GM23338 (cell line): Measurements from ENCODE around the gene EMP2. TPM values are rescaled to one million over a fixed set of nuclear protein-coding genes. Genes with fewer than 3 reads are reported as not detected.

Experiments used
- ATAC-seq: fragments of 200-7000 bp; cut with Tn5 transposase; 3 replicates; pipeline ENCODE4 v1.9.1; 2020
- DNase-seq: peaks from one replicate; pipeline ENCODE4 v3.0.0-alpha.2; 2015; ENCODE audit warnings: low spot score
- H2AFZ ChIP-seq: fragments of 200-600 bp; sonication (generic); 2 replicates; pipeline ENCODE4 v1.8.0; 2016; ENCODE audit warnings: antibody characterized with exemption, mild to moderate bottlenecking, moderate library complexity
- H3F3A ChIP-seq: fragments of 200-600 bp; sonication (generic); replicated peaks from 2 replicates; pipeline ENCODE4 v1.8.0; 2017; ENCODE audit warnings: antibody characterized with exemption, mixed run types, low read depth
- H3K27ac ChIP-seq: fragments of 200-600 bp; sonication (generic); 2 replicates; pipeline ENCODE4 v1.6.1; 2016; ENCODE audit warnings: low read depth
- H3K27me3 ChIP-seq: fragments of 200-600 bp; sonication (generic); 2 replicates; pipeline ENCODE4 v1.8.0; 2016; ENCODE audit warnings: mild to moderate bottlenecking, mixed run types, moderate library complexity; ENCODE audit not compliant: insufficient read depth
- H3K36me3 ChIP-seq: fragments of 200-600 bp; sonication (generic); 2 replicates; pipeline ENCODE4 v1.8.0; 2016; ENCODE audit warnings: mild to moderate bottlenecking; ENCODE audit not compliant: insufficient read depth
- H3K4me1 ChIP-seq: fragments of 200-600 bp; sonication (generic); 2 replicates; pipeline ENCODE4 v1.8.0; 2016; ENCODE audit warnings: mild to moderate bottlenecking, moderate library complexity; ENCODE audit not compliant: insufficient read depth
- H3K4me2 ChIP-seq: fragments of 200-600 bp; sonication (generic); 2 replicates; pipeline ENCODE4 v1.7.1; 2017; ENCODE audit warnings: mixed run types
- H3K4me3 ChIP-seq: fragments of 200-600 bp; sonication (generic); 2 replicates; pipeline ENCODE4 v1.6.1; 2016; ENCODE audit warnings: mixed run types
- H3K79me2 ChIP-seq: fragments of 200-600 bp; sonication (generic); replicated peaks from 2 replicates; pipeline ENCODE4 v1.8.0; 2017; ENCODE audit warnings: mild to moderate bottlenecking; ENCODE audit not compliant: insufficient read depth
- H3K9me2 ChIP-seq: fragments of 200-600 bp; sonication (generic); 2 replicates; pipeline ENCODE4 v1.8.0; 2017; ENCODE audit not compliant: insufficient read depth
- H4K20me1 ChIP-seq: fragments of 200-600 bp; sonication (generic); replicated peaks from 2 replicates; pipeline ENCODE4 v1.8.0; 2017; ENCODE audit warnings: mild to moderate bottlenecking; ENCODE audit not compliant: insufficient read depth
- H3K27ac Mint-ChIP-seq: 2 replicates; pipeline ENCODE4 v1.8.0; 2020; ENCODE audit warnings: inconsistent platforms, mild to moderate bottlenecking, moderate library complexity, mixed read lengths
- H3K27me3 Mint-ChIP-seq: 3 replicates; pipeline ENCODE4 v1.8.0; 2022; ENCODE audit warnings: low read depth, mild to moderate bottlenecking, moderate library complexity, mixed read lengths, inconsistent platforms; ENCODE audit not compliant: insufficient read depth, poor library complexity
- H3K36me3 Mint-ChIP-seq: 3 replicates; pipeline ENCODE4 v1.8.0; 2021; ENCODE audit warnings: low read depth, mild to moderate bottlenecking, inconsistent platforms, moderate library complexity, mixed read lengths
- H3K4me1 Mint-ChIP-seq: 3 replicates; pipeline ENCODE4 v1.8.0; 2020; ENCODE audit warnings: mild to moderate bottlenecking, inconsistent platforms, mixed read lengths
- H3K4me3 Mint-ChIP-seq: 3 replicates; pipeline ENCODE4 v1.8.0; 2021; ENCODE audit warnings: moderate library complexity, mild to moderate bottlenecking, inconsistent platforms, mixed read lengths
- H3K9me3 Mint-ChIP-seq: 3 replicates; pipeline ENCODE4 v1.8.0; 2020; ENCODE audit warnings: moderate library complexity, mild to moderate bottlenecking, inconsistent platforms, mixed read lengths
- CREB1 ChIP-seq: fragments of 250-450 bp; sonication (Bioruptor Pico); IDR thresholded peaks from 2 replicates; pipeline ENCODE4 v1.5.0; 2020; ENCODE audit warnings: low read depth, mild to moderate bottlenecking, moderate library complexity
- EZH2 ChIP-seq: fragments of 200-600 bp; sonication (generic); IDR thresholded peaks from one replicate; pipeline ENCODE4 v1.8.0; 2017; ENCODE audit warnings: antibody characterized with exemption, mild to moderate bottlenecking, low read depth; ENCODE audit not compliant: unreplicated experiment
- EZH2phosphoT487 ChIP-seq: fragments of 200-600 bp; sonication (generic); IDR thresholded peaks from one replicate; pipeline ENCODE4 v1.8.1; 2018; ENCODE audit warnings: antibody characterized with exemption; ENCODE audit not compliant: unreplicated experiment
- JUNB ChIP-seq: IDR thresholded peaks from one replicate; pipeline ENCODE4 v1.6.1; 2016; ENCODE audit warnings: antibody characterized with exemption; ENCODE audit not compliant: unreplicated experiment
- NANOG ChIP-seq: IDR thresholded peaks from 2 replicates; pipeline ENCODE4 v1.6.1; 2016; ENCODE audit warnings: antibody characterized with exemption, borderline replicate concordance
- POLR2AphosphoS5 ChIP-seq: IDR thresholded peaks from 2 replicates; pipeline ENCODE4 v1.6.1; 2016; ENCODE audit warnings: antibody characterized with exemption, low read depth
- STAT1 ChIP-seq: IDR thresholded peaks from one replicate; pipeline ENCODE4 v1.6.1; 2016; ENCODE audit warnings: antibody characterized with exemption; ENCODE audit not compliant: unreplicated experiment
- ZNF114 ChIP-seq: fragments of 250-450 bp; sonication (Bioruptor Pico); IDR thresholded peaks from 2 replicates; pipeline ENCODE4 v1.5.0; 2020; ENCODE audit warnings: mild to moderate bottlenecking, moderate library complexity
- polyA plus RNA-seq: library from polyadenylated mRNA; unstranded; fragments of >200 nt; fragmentation: Nextera tagmentation; extraction: Ambion mirVana; gene quantifications from 2 replicates; pipeline ENCODE4 v1.2.1, GENCODE V29; 2016
- total RNA-seq: library from RNA; depleted of rRNA; stranded (reverse); fragments of >200 nt; shearing (Covaris generic); gene quantifications from 2 replicates; pipeline ENCODE4 v1.2.3, GENCODE V29; 2014
- TF ChIP-seq, protein P1 (sequence below): IDR thresholded peaks from 2 replicates; pipeline ENCODE4 v1.6.1; 2016; ENCODE audit warnings: antibody characterized with exemption
- TF ChIP-seq, protein P2 (sequence below), 2 experiments: fragments of 200-600 bp in 1 of 2; sonication (generic) in 1 of 2; conservative IDR thresholded peaks; 2 replicates each; pipeline versions ENCODE4 v1.5.1 to v1.6.1; 2016 to 2017; ENCODE audit warnings: antibody characterized with exemption in 2 of 2, low read depth in 2 of 2, mild to moderate bottlenecking in 2 of 2, moderate library complexity in 1 of 2

Gene EMP2
- total and polyA plus RNA-seq, 2 experiments from 2014 or later = 7.3 to 40.1 TPM

DNA sequence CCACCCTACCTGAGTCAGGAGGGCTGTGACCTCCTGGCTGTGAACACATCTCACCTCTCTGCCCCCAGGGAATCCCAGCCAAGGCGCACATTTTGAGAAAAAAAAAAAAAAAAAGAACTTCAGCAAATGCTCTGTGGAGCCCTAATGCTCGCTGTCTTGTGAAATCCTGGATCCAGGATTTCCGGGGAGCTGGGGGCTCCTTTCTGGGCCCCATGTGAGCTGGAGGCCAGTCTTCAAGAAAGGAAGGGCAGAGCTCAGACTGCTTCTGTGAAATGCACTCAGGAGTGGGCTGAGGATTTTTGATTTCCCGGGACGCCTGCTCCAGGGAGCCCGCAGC lies 36.0 kb upstream of the EMP2 start:
- H3K4me1 Mint-ChIP-seq = peaks cover 30% of the 10 kb centered on the region
- no peaks in the 10 kb centered on the region for H3F3A ChIP-seq
- peaks cover 34% of the 10 kb centered on the region for H3K4me1 ChIP-seq
- peaks cover 6% of the 10 kb centered on the region; the same call in 1 of the 2 replicates for H3K27me3 ChIP-seq
- H3K36me3 ChIP-seq = no peaks in the 10 kb centered on the region
- no peak overlapping the region for H3K27ac ChIP-seq
- H3K4me3 Mint-ChIP-seq = no peak overlapping the region; the same call in 2 of the 3 replicates
- H3K9me2 ChIP-seq = no peaks in the 10 kb centered on the region
- H4K20me1 ChIP-seq = no peaks in the 10 kb centered on the region
- peak; percentile 3 for ATAC-seq
- H3K79me2 ChIP-seq = no peaks in the 10 kb centered on the region
- no peak overlapping the region for H3K27ac Mint-ChIP-seq
- DNase-seq = peak; percentile 42
- peak overlapping the region; percentile 78 for H2AFZ ChIP-seq
- H3K27me3 Mint-ChIP-seq = peaks cover 13% of the 10 kb centered on the region
- H3K9me3 Mint-ChIP-seq = no peaks in the 10 kb centered on the region; the same call in 2 of the 3 replicates
- H3K36me3 Mint-ChIP-seq = no peaks in the 10 kb centered on the region
- H3K4me2 ChIP-seq = peak overlapping the region; percentile 78
- H3K4me3 ChIP-seq = peak overlapping the region; percentile 48; the same call in 1 of the 2 replicates
- no peak for TF ChIP-seq POLR2AphosphoS5
- no peak for TF ChIP-seq STAT1
- TF ChIP-seq NANOG = no peak
- TF ChIP-seq ZNF114 = no peak

DNA sequence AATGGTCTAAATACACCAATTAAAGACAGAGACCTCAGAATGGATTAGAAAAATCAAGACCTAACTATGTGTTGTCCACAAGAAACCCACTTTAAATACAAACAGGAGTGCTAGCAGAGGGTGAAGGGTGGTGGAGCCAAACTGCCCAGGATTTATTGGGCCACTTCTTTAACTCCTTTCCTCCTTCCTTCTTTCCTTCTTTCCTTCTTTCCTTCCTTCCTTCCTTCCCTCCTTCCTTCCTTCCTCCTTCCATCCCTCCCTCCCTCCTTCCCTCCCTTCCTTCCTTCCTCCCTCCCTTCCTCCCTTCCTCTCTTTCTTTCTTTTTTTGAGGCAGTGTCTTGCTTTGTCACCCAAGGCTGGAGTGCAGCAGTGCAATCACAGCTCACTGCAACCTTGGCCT lies 34.3 kb upstream of the EMP2 start:
- no peaks in the 10 kb centered on the region for H3K36me3 ChIP-seq
- no peaks in the 10 kb centered on the region for H3K79me2 ChIP-seq
- Mint-ChIP-seq H3K27ac (no peak overlapping the region), H3K9me3 (no peaks in the 10 kb centered on the region; the same call in 2 of the 3 replicates), H3K36me3 (no peaks in the 10 kb centered on the region), H3K4me3 (no peak overlapping the region), H3K27me3 (peaks cover 3% of the 10 kb centered on the region), H3K4me1 (peaks cover 28% of the 10 kb centered on the region)
- ATAC-seq (no peak), DNase-seq (no peak)
- H3K4me3 ChIP-seq = no peak overlapping the region
- H3K4me2 ChIP-seq = no peak overlapping the region
- peaks cover 30% of the 10 kb centered on the region for H3K4me1 ChIP-seq
- H4K20me1 ChIP-seq = no peaks in the 10 kb centered on the region
- TF ChIP-seq, protein P1, sequence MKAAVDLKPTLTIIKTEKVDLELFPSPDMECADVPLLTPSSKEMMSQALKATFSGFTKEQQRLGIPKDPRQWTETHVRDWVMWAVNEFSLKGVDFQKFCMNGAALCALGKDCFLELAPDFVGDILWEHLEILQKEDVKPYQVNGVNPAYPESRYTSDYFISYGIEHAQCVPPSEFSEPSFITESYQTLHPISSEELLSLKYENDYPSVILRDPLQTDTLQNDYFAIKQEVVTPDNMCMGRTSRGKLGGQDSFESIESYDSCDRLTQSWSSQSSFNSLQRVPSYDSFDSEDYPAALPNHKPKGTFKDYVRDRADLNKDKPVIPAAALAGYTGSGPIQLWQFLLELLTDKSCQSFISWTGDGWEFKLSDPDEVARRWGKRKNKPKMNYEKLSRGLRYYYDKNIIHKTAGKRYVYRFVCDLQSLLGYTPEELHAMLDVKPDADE = no peak
- TF ChIP-seq EZH2phosphoT487 (no peak), NANOG (no peak)
- H2AFZ ChIP-seq = no peak overlapping the region
- H3K27me3 ChIP-seq = peaks cover 6% of the 10 kb centered on the region; the same call in 1 of the 2 replicates
- H3F3A ChIP-seq = no peaks in the 10 kb centered on the region
- no peaks in the 10 kb centered on the region for H3K9me2 ChIP-seq
- H3K27ac ChIP-seq = no peak overlapping the region

DNA sequence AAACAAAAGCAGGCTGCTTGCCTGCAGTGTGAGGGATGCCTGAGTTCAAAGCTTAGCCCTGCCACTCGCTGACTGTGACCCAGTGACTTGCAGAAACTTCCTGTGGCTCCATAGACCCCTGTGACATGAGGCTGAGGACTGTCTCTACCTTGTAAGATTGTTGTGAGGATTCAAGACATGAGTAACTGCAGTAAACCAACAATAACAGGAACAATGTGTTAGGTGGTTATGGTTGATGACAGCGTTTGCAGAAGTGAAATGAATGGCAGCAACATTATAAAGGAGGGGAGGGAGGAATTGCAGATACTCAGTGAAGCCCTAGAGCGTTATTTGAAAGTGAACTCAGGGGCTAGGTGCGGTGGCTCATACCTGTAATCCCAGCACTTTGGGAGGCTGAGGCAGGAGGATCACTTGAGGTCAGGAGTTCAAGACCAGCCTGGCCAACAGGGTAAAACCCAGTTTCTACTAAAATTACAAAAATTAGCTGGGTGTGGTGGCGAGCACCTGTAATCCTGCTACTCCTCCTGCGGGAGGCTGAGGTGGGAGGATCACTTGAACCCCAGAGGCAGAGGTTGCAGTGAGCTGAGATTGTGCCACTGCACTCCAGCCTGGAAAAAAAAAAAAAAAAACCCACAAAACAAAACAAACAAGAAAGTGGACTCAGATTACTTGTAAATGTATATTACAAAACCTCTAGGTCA lies 33.5 kb upstream of the EMP2 start:
- peaks cover 21% of the 10 kb centered on the region for H3K4me1 Mint-ChIP-seq
- H2AFZ ChIP-seq = no peak overlapping the region
- H3K4me3 Mint-ChIP-seq = no peak overlapping the region
- no peak overlapping the region for H3K4me3 ChIP-seq
- no peaks in the 10 kb centered on the region for H3K9me2 ChIP-seq
- no peaks in the 10 kb centered on the region for H3K27me3 Mint-ChIP-seq
- H4K20me1 ChIP-seq = no peaks in the 10 kb centered on the region
- no peaks in the 10 kb centered on the region for H3K36me3 ChIP-seq
- peaks cover 26% of the 10 kb centered on the region for H3K4me1 ChIP-seq
- no peaks in the 10 kb centered on the region for H3K36me3 Mint-ChIP-seq
- no peaks in the 10 kb centered on the region for H3K79me2 ChIP-seq
- no peak for DNase-seq
- ATAC-seq = no peak
- H3K27ac Mint-ChIP-seq = peak overlapping the region; percentile 27; the same call in 1 of the 2 replicates
- peaks cover 6% of the 10 kb centered on the region; the same call in 1 of the 2 replicates for H3K27me3 ChIP-seq
- no peak for TF ChIP-seq EZH2
- TF ChIP-seq JUNB = no peak
- TF ChIP-seq, protein P2, sequence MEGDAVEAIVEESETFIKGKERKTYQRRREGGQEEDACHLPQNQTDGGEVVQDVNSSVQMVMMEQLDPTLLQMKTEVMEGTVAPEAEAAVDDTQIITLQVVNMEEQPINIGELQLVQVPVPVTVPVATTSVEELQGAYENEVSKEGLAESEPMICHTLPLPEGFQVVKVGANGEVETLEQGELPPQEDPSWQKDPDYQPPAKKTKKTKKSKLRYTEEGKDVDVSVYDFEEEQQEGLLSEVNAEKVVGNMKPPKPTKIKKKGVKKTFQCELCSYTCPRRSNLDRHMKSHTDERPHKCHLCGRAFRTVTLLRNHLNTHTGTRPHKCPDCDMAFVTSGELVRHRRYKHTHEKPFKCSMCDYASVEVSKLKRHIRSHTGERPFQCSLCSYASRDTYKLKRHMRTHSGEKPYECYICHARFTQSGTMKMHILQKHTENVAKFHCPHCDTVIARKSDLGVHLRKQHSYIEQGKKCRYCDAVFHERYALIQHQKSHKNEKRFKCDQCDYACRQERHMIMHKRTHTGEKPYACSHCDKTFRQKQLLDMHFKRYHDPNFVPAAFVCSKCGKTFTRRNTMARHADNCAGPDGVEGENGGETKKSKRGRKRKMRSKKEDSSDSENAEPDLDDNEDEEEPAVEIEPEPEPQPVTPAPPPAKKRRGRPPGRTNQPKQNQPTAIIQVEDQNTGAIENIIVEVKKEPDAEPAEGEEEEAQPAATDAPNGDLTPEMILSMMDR (conservative IDR thresholded peaks at IDR 0.05; ENCODE audit: low read depth in 2 of 2) = no peak
- TF ChIP-seq ZNF114 = no peak
- TF ChIP-seq CREB1 (CRISPR knock-in tag) = no peak
- no peak overlapping the region for H3K27ac ChIP-seq
- no peak overlapping the region for H3K4me2 ChIP-seq
- no peaks in the 10 kb centered on the region; the same call in 2 of the 3 replicates for H3K9me3 Mint-ChIP-seq
- H3F3A ChIP-seq = no peaks in the 10 kb centered on the region
